ENCODE measurements around the gene TNS4. TPM values are rescaled to one million over a fixed set of nuclear protein-coding genes. Genes with fewer than 3 reads are reported as not detected.

TNS4 gene
- total and polyA plus RNA-seq, 7 donors, result 0.04 to 0.06 TPM; not detected in 5

- DNase-seq (peak in 1 of 2 donors; percentile 70), ATAC-seq (peak; percentile 45 to 70 (median 48))
- no peaks in the 10 kb centered on the region for H3K9me3 ChIP-seq
- H3K27me3 ChIP-seq (ENCODE audit: insufficient read depth in 3 of 3, low read length in 2 of 3), result peaks cover 0 to 9% (median 0%) of the 10 kb centered on the region in 3 donors
- H3K4me3 ChIP-seq, result no peak overlapping the region
- no peak for TF ChIP-seq CTCF (IDR thresholded peaks at IDR 0.05)
- 35 to 37% (median 35%) methylated on average over 7 of the region's 7 CpGs for WGBS, 3 donors
- H3K4me1 ChIP-seq, result peaks cover 34% of the 10 kb centered on the region
- intact Hi-C loops (cut with DNase I), result no loop called here
- H3K27ac ChIP-seq, result peak overlapping the region; percentile 50
- H3K36me3 ChIP-seq (ENCODE audit: insufficient read depth in 1 of 2, low read depth in 1 of 2), result peaks cover 0 to 39% of the 10 kb centered on the region in 2 donors
Measured at GRCh38 chr17:40452216-40452787, 49.1 kb downstream of the TNS4 start.

GRCh38 chr17:40451420-40451819 is 50.0 kb downstream of the TNS4 start:
- Histone ChIP-seq H3K27ac (peak overlapping the region; percentile 50), H3K4me3 (no peak overlapping the region), H3K9me3 (no peaks in the 10 kb centered on the region), H3K4me1 (peaks cover 34% of the 10 kb centered on the region), H3K36me3 (ENCODE audit: insufficient read depth in 1 of 2, low read depth in 1 of 2) (peaks cover 0 to 38% of the 10 kb centered on the region in 2 donors), H3K27me3 (ENCODE audit: insufficient read depth in 3 of 3, low read length in 2 of 3) (peaks cover 0 to under 1% (median 0%) of the 10 kb centered on the region in 3 donors)
- WGBS, 3 donors, result 2 to 12% (median 6%) methylated on average over 6 of the region's 6 CpGs
- intact Hi-C loops (cut with DNase I), result no loop called here
- no peak for TF ChIP-seq CTCF (IDR thresholded peaks at IDR 0.05)
- ATAC-seq (peak in 3 of 4 donors; percentile 20 to 71 (median 68)), DNase-seq (peak; percentile 85 to 91)

GRCh38 chr17:40450175-40450574 is 51.2 kb downstream of the TNS4 start:
- Histone ChIP-seq H3K9me3 (no peaks in the 10 kb centered on the region), H3K27me3 (ENCODE audit: insufficient read depth in 3 of 3, low read length in 2 of 3) (no peaks in the 10 kb centered on the region), H3K36me3 (ENCODE audit: insufficient read depth in 1 of 2, low read depth in 1 of 2) (peaks cover 0 to 27% of the 10 kb centered on the region in 2 donors), H3K4me1 (peaks cover 34% of the 10 kb centered on the region), H3K4me3 (no peak overlapping the region), H3K27ac (no peak overlapping the region)
- 76 to 80% (median 79%) methylated on average over 3 of the region's 3 CpGs for WGBS, 3 donors
- TF ChIP-seq CTCF (IDR thresholded peaks at IDR 0.05), result peak; percentile 24
- DNase-seq (no peak), ATAC-seq (no peak)
- intact Hi-C loops (cut with DNase I), result no loop called here

GRCh38 chr17:40448639-40449261 is 52.7 kb downstream of the TNS4 start:
- peak overlapping the region; percentile 30 for H3K27ac ChIP-seq
- 39 to 49% (median 41%) methylated on average over 7 of the region's 7 CpGs for WGBS, 3 donors
- ATAC-seq (no peak), DNase-seq (no peak)
- no peaks in the 10 kb centered on the region for H3K9me3 ChIP-seq
- H3K4me3 ChIP-seq, result peak overlapping the region; percentile 78
- H3K27me3 ChIP-seq (ENCODE audit: insufficient read depth in 3 of 3, low read length in 2 of 3), result peaks cover 0 to 6% (median 0%) of the 10 kb centered on the region in 3 donors
- no peak for TF ChIP-seq CTCF (IDR thresholded peaks at IDR 0.05)
- H3K4me1 ChIP-seq, result peaks cover 34% of the 10 kb centered on the region
- intact Hi-C loops (cut with DNase I), result no loop called here
- H3K36me3 ChIP-seq (ENCODE audit: insufficient read depth in 1 of 2, low read depth in 1 of 2), result peaks cover 0 to 15% of the 10 kb centered on the region in 2 donors
